Endothelial cell of umbilical vein (primary cell): ENCODE measurements around the gene BPGM. TPM values are rescaled to one million over a fixed set of nuclear protein-coding genes. Genes with fewer than 3 reads are reported as not detected.

Experiments used
- BruUV-seq: library from RNA; stranded (reverse); fragments of 400-500 nt; replicated peaks from 2 replicates; lab custom pipeline; 2021; lab: Mats Ljungman, UMichigan
- CTCF ChIA-PET: fragments of 300-600, 350-600 bp; sonication (Branson Sonifier 250); formaldehyde crosslinking; loops from one replicate; lab custom pipeline; 2021; ENCODE audit warnings: antibody characterized with exemption, inconsistent platforms; lab: Charles Lee
- POLR2A ChIA-PET: fragments of 300-600, 350-600 bp; sonication (Branson Sonifier 250); formaldehyde crosslinking; loops from one replicate; lab custom pipeline; 2021; ENCODE audit warnings: antibody characterized with exemption, inconsistent platforms; lab: Charles Lee
- DNase-seq: peaks from one replicate; pipeline ENCODE4 v3.0.0-alpha.2; 2011; ENCODE audit warnings: low read depth, low spot score
- FAIRE-seq: peaks from 2 replicates; lab custom pipeline; 2011; peaks lifted over from hg19 to GRCh38; lab: Jason Lieb, UNC
- H2AFZ ChIP-seq: 2 replicates; pipeline ENCODE4 v1.6.0; 2012; ENCODE audit warnings: low read depth, low read length, control low read depth, inconsistent platforms
- H3K27ac ChIP-seq: 2 replicates; pipeline ENCODE4 v1.5.1; 2011; ENCODE audit warnings: low read depth, mild to moderate bottlenecking, control low read depth, low read length, moderate library complexity; ENCODE audit not compliant: insufficient read depth
- H3K27me3 ChIP-seq, 2 experiments: 2 replicates each; pipeline versions ENCODE4 v1.6.0 to v1.6.1; 2011; ENCODE audit warnings: low read length in 2 of 2, mixed read lengths in 1 of 2; ENCODE audit not compliant: control insufficient read depth in 2 of 2, insufficient read depth in 2 of 2
- H3K36me3 ChIP-seq, 2 experiments: 2 replicates in 1 of 2; 3 replicates in 1 of 2; pipeline ENCODE4 v1.5.1; 2011; ENCODE audit warnings: low read length in 2 of 2, mild to moderate bottlenecking in 1 of 2, moderate library complexity in 1 of 2; ENCODE audit not compliant: control insufficient read depth in 2 of 2, insufficient read depth in 2 of 2; ENCODE audit errors: extremely low read depth in 1 of 2
- H3K4me1 ChIP-seq: 3 replicates; pipeline ENCODE4 v1.5.1; 2011; ENCODE audit warnings: mild to moderate bottlenecking, low read length; ENCODE audit not compliant: control insufficient read depth, insufficient read depth; ENCODE audit errors: extremely low read depth
- H3K4me2 ChIP-seq: 2 replicates; pipeline ENCODE4 v1.6.1; 2011; ENCODE audit warnings: low read length, control low read depth, mixed read lengths; ENCODE audit not compliant: insufficient read depth
- H3K4me3 ChIP-seq, 3 experiments: fragments of 200-600 bp in 1 of 3; sonication (generic), shearing (Covaris generic) in 1 of 3; replicated peaks in 1 of 3; 2 replicates each; pipeline ENCODE4 v1.5.1; 2011 to 2016; ENCODE audit warnings: control low read depth in 3 of 3, low read length in 3 of 3, mild to moderate bottlenecking in 2 of 3, inconsistent platforms in 1 of 3, low read depth in 1 of 3, moderate library complexity in 1 of 3; ENCODE audit not compliant: insufficient read depth in 1 of 3
- H3K79me2 ChIP-seq: 2 replicates; pipeline ENCODE4 v1.6.0; 2012; ENCODE audit warnings: low read length, inconsistent platforms; ENCODE audit not compliant: control insufficient read depth, insufficient read depth
- H3K9ac ChIP-seq: replicated peaks from 2 replicates; pipeline ENCODE3; 2011; ENCODE audit warnings: low read length, control low read depth; ENCODE audit not compliant: insufficient read depth; ENCODE audit errors: extremely low read depth
- H3K9me1 ChIP-seq: replicated peaks from 3 replicates; pipeline ENCODE4 v1.6.0; 2011; ENCODE audit warnings: mild to moderate bottlenecking, low read length; ENCODE audit not compliant: control insufficient read depth, insufficient read depth; ENCODE audit errors: extremely low read depth
- H3K9me3 ChIP-seq: replicated peaks from 2 replicates; pipeline ENCODE4 v1.5.1; 2012; ENCODE audit warnings: low read length, inconsistent platforms; ENCODE audit not compliant: control insufficient read depth, insufficient read depth
- H4K20me1 ChIP-seq: replicated peaks from 2 replicates; pipeline ENCODE3; 2011; ENCODE audit warnings: mild to moderate bottlenecking, low read length; ENCODE audit not compliant: control insufficient read depth, insufficient read depth; ENCODE audit errors: extremely low read depth
- POLR2A ChIP-seq: IDR thresholded peaks from 2 replicates; pipeline ENCODE4 v1.6.1; 2012; ENCODE audit warnings: low read depth, mild to moderate bottlenecking, control low read depth, low read length
- dilution Hi-C: fragments of 300-500 bp; cut with MboI; formaldehyde crosslinking; loops from one replicate; pipeline ENCODE4 v1.15.0; 2019; ENCODE audit warnings: low sequenced_read_pairs; ENCODE audit not compliant: extremely low pct_ligation_motif_present
- intact Hi-C: fragments of 100-400 bp; cut with micrococcal nuclease; formaldehyde crosslinking; loops from one replicate; pipeline ENCODE4 v1.10.0; 2022
- polyA plus RNA-seq, 4 experiments: library from polyadenylated mRNA; depleted of rRNA in 3 of 4; stranded (reverse) in 3 of 4; unstranded in 1 of 4; fragments of >200 nt; gene quantifications; 2 replicates each; pipeline versions ENCODE4 v1.2.1 to v1.2.3, GENCODE V29; 2011 to 2012; ENCODE audit warnings: missing spikeins in 1 of 4
- total RNA-seq: library from RNA; stranded (reverse); gene quantifications from 2 replicates; pipeline ENCODE4 v1.2.3, GENCODE V29; 2021
- TF ChIP-seq, protein P1 (sequence below): IDR thresholded peaks from 2 replicates; pipeline ENCODE4 v1.6.1; 2011; ENCODE audit not compliant: insufficient read depth, insufficient read length
- TF ChIP-seq, protein P2 (sequence below), 2 donors: IDR thresholded peaks; 1 replicate in 1 of 2; 2 replicates in 1 of 2; pipeline ENCODE4 v1.5.1; 2011; ENCODE audit warnings: low read length in 2 of 2, mild to moderate bottlenecking in 2 of 2, moderate library complexity in 2 of 2, control low read depth in 1 of 2, inconsistent platforms in 1 of 2, low read depth in 1 of 2; ENCODE audit not compliant: insufficient read depth in 1 of 2; ENCODE audit errors: extremely low read depth in 1 of 2

The BPGM gene
- total and polyA plus RNA-seq, 2 donors (not counting 3 experiments of a cell fraction or from before 2014, with no cell fraction given): 24.2 to 28.3 TPM

DNA sequence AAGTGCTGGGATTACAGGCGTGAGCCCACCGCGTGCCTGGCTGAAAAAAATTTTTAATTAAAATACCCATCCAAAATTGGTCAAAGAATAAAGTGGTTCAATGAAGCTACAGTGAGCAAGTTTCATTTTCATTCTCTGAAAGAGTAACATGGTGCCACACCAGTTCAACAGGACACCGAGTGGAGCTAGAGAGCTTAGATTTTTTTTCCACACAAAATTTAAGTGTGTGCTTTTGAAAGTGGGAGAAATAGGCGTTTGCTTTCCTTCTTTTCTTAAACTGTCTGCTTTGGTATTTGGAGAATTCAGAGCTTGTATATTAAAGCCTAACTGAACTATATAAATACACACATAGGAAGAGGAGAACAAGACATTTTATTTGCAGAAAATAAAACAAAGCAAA is 43.4 kb downstream of the BPGM start:
- no peaks in the 10 kb centered on the region for H3K4me1 ChIP-seq
- no peak overlapping the region for H3K27ac ChIP-seq
- H3K79me2 ChIP-seq: no peaks in the 10 kb centered on the region
- no peak overlapping the region for H2AFZ ChIP-seq
- H3K9ac ChIP-seq: no peak overlapping the region
- H3K27me3 ChIP-seq: peaks cover 0 to 3% of the 10 kb centered on the region in 2 experiments
- H3K9me1 ChIP-seq: no peaks in the 10 kb centered on the region
- H3K9me3 ChIP-seq: no peaks in the 10 kb centered on the region
- H3K36me3 ChIP-seq: no peaks in the 10 kb centered on the region
- FAIRE-seq (peak; percentile 44), DNase-seq (peak; percentile 56)
- TF ChIP-seq, protein P1, sequence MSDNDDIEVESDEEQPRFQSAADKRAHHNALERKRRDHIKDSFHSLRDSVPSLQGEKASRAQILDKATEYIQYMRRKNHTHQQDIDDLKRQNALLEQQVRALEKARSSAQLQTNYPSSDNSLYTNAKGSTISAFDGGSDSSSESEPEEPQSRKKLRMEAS: no peak
- TF ChIP-seq POLR2A: no peak
- TF ChIP-seq, protein P2, sequence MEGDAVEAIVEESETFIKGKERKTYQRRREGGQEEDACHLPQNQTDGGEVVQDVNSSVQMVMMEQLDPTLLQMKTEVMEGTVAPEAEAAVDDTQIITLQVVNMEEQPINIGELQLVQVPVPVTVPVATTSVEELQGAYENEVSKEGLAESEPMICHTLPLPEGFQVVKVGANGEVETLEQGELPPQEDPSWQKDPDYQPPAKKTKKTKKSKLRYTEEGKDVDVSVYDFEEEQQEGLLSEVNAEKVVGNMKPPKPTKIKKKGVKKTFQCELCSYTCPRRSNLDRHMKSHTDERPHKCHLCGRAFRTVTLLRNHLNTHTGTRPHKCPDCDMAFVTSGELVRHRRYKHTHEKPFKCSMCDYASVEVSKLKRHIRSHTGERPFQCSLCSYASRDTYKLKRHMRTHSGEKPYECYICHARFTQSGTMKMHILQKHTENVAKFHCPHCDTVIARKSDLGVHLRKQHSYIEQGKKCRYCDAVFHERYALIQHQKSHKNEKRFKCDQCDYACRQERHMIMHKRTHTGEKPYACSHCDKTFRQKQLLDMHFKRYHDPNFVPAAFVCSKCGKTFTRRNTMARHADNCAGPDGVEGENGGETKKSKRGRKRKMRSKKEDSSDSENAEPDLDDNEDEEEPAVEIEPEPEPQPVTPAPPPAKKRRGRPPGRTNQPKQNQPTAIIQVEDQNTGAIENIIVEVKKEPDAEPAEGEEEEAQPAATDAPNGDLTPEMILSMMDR (IDR thresholded peaks at IDR 0.05; ENCODE audit: extremely low read depth in 1 of 2, insufficient read depth in 1 of 2, low read depth in 1 of 2, low read length in 2 of 2): peak in 1 of 2 donors; percentile 39
- no peaks in the 10 kb centered on the region for H4K20me1 ChIP-seq
- CTCF ChIA-PET: interaction anchor here (0.6 to 8.3 kb wide), 31 partner anchors 10 to 585 kb away, joined by 3 to 75 read pairs (median 4); no protein-coding TSS in a partner anchor
- POLR2A ChIA-PET: no interaction called here
- dilution Hi-C loops (no loop called here), intact Hi-C loops (loop anchor here (1.0 to 10.0 kb wide), 2 partner anchors 264 to 475 kb away; no protein-coding TSS in a partner anchor)
- BruUV-seq: no TSS peak
- H3K4me2 ChIP-seq: no peak overlapping the region
- no peak overlapping the region for H3K4me3 ChIP-seq
